K562 (cell line): Measurements from ENCODE around the gene GALT. TPM values are rescaled to one million over a fixed set of nuclear protein-coding genes. Genes with fewer than 3 reads are reported as not detected.
A peak's percentile ranks its signal among the peaks of the same experiment; 100 is the strongest.

ENCODE experiments used
- ATAC-seq: fragments of 200-7000 bp; cut with Tn5 transposase; 3 replicates; pipeline ENCODE4 v1.9.1; 2020; ENCODE audit warnings: moderate library complexity
- BruUV-seq: library from RNA; stranded (reverse); fragments of 400-500 nt; replicated peaks from 2 replicates; lab custom pipeline; 2021; lab: Mats Ljungman, UMichigan
- CTCF ChIA-PET: fragments of 300-600 bp; formaldehyde crosslinking; extraction: SDS; loops from one replicate; lab custom pipeline; 2021; ENCODE audit warnings: low intra/inter-chr PET ratio; lab: Yijun Ruan, JAX
- POLR2A ChIA-PET: fragments of 300-600, 350-650 bp; sonication (Branson Sonifier 250); formaldehyde crosslinking; extraction: SDS; loops from one replicate; lab custom pipeline; 2021; ENCODE audit warnings: antibody characterized with exemption, inconsistent platforms; lab: Yijun Ruan, JAX
- DNase-seq, 4 experiments: peaks; one replicate each; pipeline versions ENCODE4 v3.0.0 to v3.0.0-alpha.2; 2011 to 2018; ENCODE audit warnings: low spot score in 3 of 4, mixed read lengths in 3 of 4; ENCODE audit errors: extremely low read depth in 1 of 4
- FAIRE-seq: peaks from 2 replicates; lab custom pipeline; 2011; peaks lifted over from hg19 to GRCh38; lab: Jason Lieb, UNC
- H2AFZ ChIP-seq: 2 replicates; pipeline ENCODE4 v1.6.0; 2011; ENCODE audit warnings: low read depth, low read length, control low read depth, inconsistent platforms
- H3K27ac ChIP-seq: fragments of 200-600 bp; 3 replicates; pipeline ENCODE4 v1.8.0; 2011; ENCODE audit warnings: low read depth, mild to moderate bottlenecking, control low read depth, inconsistent platforms, low read length, moderate library complexity, mixed read lengths; ENCODE audit errors: extremely low read depth
- H3K27me3 ChIP-seq, 2 experiments: fragments of 300-600 bp in 1 of 2; 2 replicates in 1 of 2; 3 replicates in 1 of 2; pipeline versions ENCODE4 v1.6.0 to v1.8.0; 2011; ENCODE audit warnings: inconsistent platforms in 2 of 2, low read length in 2 of 2, mild to moderate bottlenecking in 1 of 2, mixed read lengths in 1 of 2, moderate library complexity in 1 of 2; ENCODE audit not compliant: control insufficient read depth in 2 of 2, insufficient read depth in 2 of 2
- H3K36me3 ChIP-seq: fragments of 300-600 bp; 3 replicates; pipeline ENCODE4 v1.8.0; 2011; ENCODE audit warnings: mild to moderate bottlenecking, low read length, inconsistent platforms; ENCODE audit not compliant: control insufficient read depth, insufficient read depth
- H3K4me1 ChIP-seq, 2 experiments: fragments of 200-600 bp in 1 of 2; replicated peaks in 1 of 2; 2 replicates in 1 of 2; 3 replicates in 1 of 2; pipeline versions ENCODE4 v1.5.1 to v1.8.0; 2011; ENCODE audit warnings: inconsistent platforms in 2 of 2, low read length in 2 of 2, mild to moderate bottlenecking in 1 of 2, mixed read lengths in 1 of 2, moderate library complexity in 1 of 2; ENCODE audit not compliant: control insufficient read depth in 2 of 2, insufficient read depth in 2 of 2
- H3K4me2 ChIP-seq: 2 replicates; pipeline ENCODE4 v1.6.1; 2011; ENCODE audit warnings: low read length, control low read depth, inconsistent platforms, mixed read lengths; ENCODE audit not compliant: insufficient read depth
- H3K4me3 ChIP-seq: fragments of 200-600 bp; sonication (generic), shearing (Covaris generic); 2 replicates; pipeline ENCODE4 v1.5.1; 2016; ENCODE audit warnings: control low read depth, inconsistent platforms
- H3K79me2 ChIP-seq: fragments of 200-600 bp; 3 replicates; pipeline ENCODE4 v1.8.0; 2011; ENCODE audit warnings: low read length, inconsistent platforms; ENCODE audit not compliant: control insufficient read depth, insufficient read depth
- H3K9ac ChIP-seq, 2 experiments: 2 replicates each; pipeline versions ENCODE4 v1.6.0 to v1.6.1; 2011; ENCODE audit warnings: low read depth in 2 of 2, low read length in 2 of 2, control low read depth in 1 of 2, inconsistent platforms in 1 of 2, mild to moderate bottlenecking in 1 of 2, mixed read lengths in 1 of 2; ENCODE audit not compliant: insufficient read depth in 1 of 2
- H3K9me1 ChIP-seq: one replicate; pipeline ENCODE4 v1.6.0; 2011; ENCODE audit warnings: inconsistent platforms, mild to moderate bottlenecking, low read length, moderate library complexity; ENCODE audit not compliant: control insufficient read depth, insufficient read depth
- H3K9me3 ChIP-seq: replicated peaks from 2 replicates; pipeline ENCODE4 v1.5.1; 2011; ENCODE audit warnings: low read depth, low read length, inconsistent platforms; ENCODE audit not compliant: control insufficient read depth, insufficient read depth
- H4K20me1 ChIP-seq: replicated peaks from 2 replicates; pipeline ENCODE4 v1.6.1; 2011; ENCODE audit warnings: low read length, inconsistent platforms, mixed read lengths; ENCODE audit not compliant: control insufficient read depth, insufficient read depth
- FOXJ2 ChIP-seq: fragments of 200-800 bp; sonication (Bioruptor generic); IDR thresholded peaks from 2 replicates; pipeline ENCODE4 v1.6.1; 2016; ENCODE audit warnings: missing genetic modification characterization, missing compliant biosample characterization
- MED1 ChIP-seq: sonication (generic); formaldehyde crosslinking; IDR thresholded peaks from 2 replicates; pipeline ENCODE4 v1.8.1; 2023; ENCODE audit warnings: missing genetic modification reagents, borderline replicate concordance
- NBN ChIP-seq: fragments of 450-650 bp; IDR thresholded peaks from 2 replicates; pipeline ENCODE4 v1.6.1; 2016; ENCODE audit warnings: low read depth, mild to moderate bottlenecking
- NFIC ChIP-seq: fragments of 450-650 bp; IDR thresholded peaks from 2 replicates; pipeline ENCODE4 v1.6.1; 2017; ENCODE audit warnings: mild to moderate bottlenecking, inconsistent platforms
- WGBS: fragments of 100-300 bp; shearing (Covaris generic); methylation state at CpG from one replicate; pipeline ENCODE4 v1.1.6; 2016; ENCODE audit warnings: low coverage, mixed read lengths; ENCODE audit not compliant: insufficient coverage; ENCODE audit errors: missing lambda C conversion rate; 5-methylcytosine and 5-hydroxymethylcytosine counted together
- in situ Hi-C: fragments of 300-500 bp; cut with MboI; formaldehyde crosslinking; loops from 4 replicates; pipeline ENCODE4 v1.15.0; 2018; ENCODE audit warnings: inconsistent platforms, mixed read lengths
- intact Hi-C: fragments of 100-400 bp; cut with micrococcal nuclease; formaldehyde crosslinking; loops from 2 replicates; pipeline ENCODE4 v1.14.2; 2022
- polyA plus RNA-seq, 8 experiments: library from polyadenylated mRNA; depleted of rRNA in 4 of 8; stranded (reverse) in 5 of 8; unstranded in 3 of 8; fragments of >200 nt; fragmentation: Nextera tagmentation in 2 of 8; fragmentation: Illumina TruSeq in 1 of 8; extraction: Ambion mirVana in 2 of 8; extraction: Trizol in 1 of 8; gene quantifications; 2 replicates each; pipeline versions ENCODE4 v1.2.1 to v1.2.3, GENCODE V29; 2011 to 2014; ENCODE audit warnings: inconsistent platforms in 1 of 8, missing spikeins in 1 of 8
- total RNA-seq, 7 experiments: library from RNA; depleted of rRNA in 6 of 7; stranded (reverse); fragments of >200 nt in 6 of 7; fragmentation: Illumina TruSeq in 2 of 7; extraction: Trizol in 2 of 7; gene quantifications; 2 replicates each; pipeline versions ENCODE4 v1.2.1 to v1.2.3, GENCODE V29; 2011 to 2021; ENCODE audit warnings: low replicate concordance in 1 of 7
- TF ChIP-seq, protein P1 (sequence below): fragments of 450-650 bp; IDR thresholded peaks from 2 replicates; pipeline ENCODE4 v1.6.1; 2016; ENCODE audit warnings: low read depth

Gene GALT
- total and polyA plus RNA-seq, 9 of the 15 experiments (the other 6 are each of a cell fraction or from before 2014, with no cell fraction given) = 7.3 to 29.2 (median 15.6) TPM

DNA sequence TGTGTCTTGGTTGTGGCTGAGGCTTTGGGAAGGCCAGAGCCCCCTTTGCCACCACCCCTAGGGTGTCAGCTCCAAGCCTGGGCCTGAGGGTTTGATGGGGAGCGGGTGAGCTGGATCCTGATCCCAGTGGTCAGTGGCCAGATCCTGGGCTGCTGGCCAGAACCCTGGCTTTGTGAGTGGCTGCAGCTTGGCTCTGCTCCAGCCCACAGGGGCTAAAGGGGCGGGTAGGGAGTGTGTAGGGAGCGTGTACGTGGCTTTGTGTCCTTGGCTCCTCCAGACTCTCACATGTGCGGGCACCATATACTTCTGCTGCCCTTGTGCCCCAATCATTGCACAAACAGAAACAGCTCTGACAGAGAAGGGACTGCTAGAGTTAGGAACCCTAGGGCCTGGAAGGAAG lies 4.3 kb downstream of the GALT start:
- intact Hi-C loops (no loop called here), in situ Hi-C loops (no loop called here)
- no peak for DNase-seq
- Histone ChIP-seq H3K9me1 (peaks cover 7% of the 10 kb centered on the region), H3K9me3 (no peaks in the 10 kb centered on the region), H3K27ac (no peak overlapping the region; the same call in 2 of the 3 replicates), H3K36me3 (peaks cover 27% of the 10 kb centered on the region; the same call in 2 of the 3 replicates), H2AFZ (no peak overlapping the region), H3K9ac (peak overlapping the region; percentile 33 to 68; a peak in 3 of 4 replicates), H3K4me1 (peaks cover 44 to 62% of the 10 kb centered on the region in 2 experiments), H3K4me2 (no peak overlapping the region), H4K20me1 (no peaks in the 10 kb centered on the region), H3K4me3 (no peak overlapping the region), H3K27me3 (no peaks in the 10 kb centered on the region), H3K79me2 (peaks cover 21% of the 10 kb centered on the region)
- FAIRE-seq = no peak
- no peak for TF ChIP-seq NBN
- TF ChIP-seq MED1 (CRISPR knock-in tag) = no peak
- no peak for TF ChIP-seq FOXJ2 (tag)
- TF ChIP-seq NFIC = peak; percentile 56
- TF ChIP-seq, protein P1, sequence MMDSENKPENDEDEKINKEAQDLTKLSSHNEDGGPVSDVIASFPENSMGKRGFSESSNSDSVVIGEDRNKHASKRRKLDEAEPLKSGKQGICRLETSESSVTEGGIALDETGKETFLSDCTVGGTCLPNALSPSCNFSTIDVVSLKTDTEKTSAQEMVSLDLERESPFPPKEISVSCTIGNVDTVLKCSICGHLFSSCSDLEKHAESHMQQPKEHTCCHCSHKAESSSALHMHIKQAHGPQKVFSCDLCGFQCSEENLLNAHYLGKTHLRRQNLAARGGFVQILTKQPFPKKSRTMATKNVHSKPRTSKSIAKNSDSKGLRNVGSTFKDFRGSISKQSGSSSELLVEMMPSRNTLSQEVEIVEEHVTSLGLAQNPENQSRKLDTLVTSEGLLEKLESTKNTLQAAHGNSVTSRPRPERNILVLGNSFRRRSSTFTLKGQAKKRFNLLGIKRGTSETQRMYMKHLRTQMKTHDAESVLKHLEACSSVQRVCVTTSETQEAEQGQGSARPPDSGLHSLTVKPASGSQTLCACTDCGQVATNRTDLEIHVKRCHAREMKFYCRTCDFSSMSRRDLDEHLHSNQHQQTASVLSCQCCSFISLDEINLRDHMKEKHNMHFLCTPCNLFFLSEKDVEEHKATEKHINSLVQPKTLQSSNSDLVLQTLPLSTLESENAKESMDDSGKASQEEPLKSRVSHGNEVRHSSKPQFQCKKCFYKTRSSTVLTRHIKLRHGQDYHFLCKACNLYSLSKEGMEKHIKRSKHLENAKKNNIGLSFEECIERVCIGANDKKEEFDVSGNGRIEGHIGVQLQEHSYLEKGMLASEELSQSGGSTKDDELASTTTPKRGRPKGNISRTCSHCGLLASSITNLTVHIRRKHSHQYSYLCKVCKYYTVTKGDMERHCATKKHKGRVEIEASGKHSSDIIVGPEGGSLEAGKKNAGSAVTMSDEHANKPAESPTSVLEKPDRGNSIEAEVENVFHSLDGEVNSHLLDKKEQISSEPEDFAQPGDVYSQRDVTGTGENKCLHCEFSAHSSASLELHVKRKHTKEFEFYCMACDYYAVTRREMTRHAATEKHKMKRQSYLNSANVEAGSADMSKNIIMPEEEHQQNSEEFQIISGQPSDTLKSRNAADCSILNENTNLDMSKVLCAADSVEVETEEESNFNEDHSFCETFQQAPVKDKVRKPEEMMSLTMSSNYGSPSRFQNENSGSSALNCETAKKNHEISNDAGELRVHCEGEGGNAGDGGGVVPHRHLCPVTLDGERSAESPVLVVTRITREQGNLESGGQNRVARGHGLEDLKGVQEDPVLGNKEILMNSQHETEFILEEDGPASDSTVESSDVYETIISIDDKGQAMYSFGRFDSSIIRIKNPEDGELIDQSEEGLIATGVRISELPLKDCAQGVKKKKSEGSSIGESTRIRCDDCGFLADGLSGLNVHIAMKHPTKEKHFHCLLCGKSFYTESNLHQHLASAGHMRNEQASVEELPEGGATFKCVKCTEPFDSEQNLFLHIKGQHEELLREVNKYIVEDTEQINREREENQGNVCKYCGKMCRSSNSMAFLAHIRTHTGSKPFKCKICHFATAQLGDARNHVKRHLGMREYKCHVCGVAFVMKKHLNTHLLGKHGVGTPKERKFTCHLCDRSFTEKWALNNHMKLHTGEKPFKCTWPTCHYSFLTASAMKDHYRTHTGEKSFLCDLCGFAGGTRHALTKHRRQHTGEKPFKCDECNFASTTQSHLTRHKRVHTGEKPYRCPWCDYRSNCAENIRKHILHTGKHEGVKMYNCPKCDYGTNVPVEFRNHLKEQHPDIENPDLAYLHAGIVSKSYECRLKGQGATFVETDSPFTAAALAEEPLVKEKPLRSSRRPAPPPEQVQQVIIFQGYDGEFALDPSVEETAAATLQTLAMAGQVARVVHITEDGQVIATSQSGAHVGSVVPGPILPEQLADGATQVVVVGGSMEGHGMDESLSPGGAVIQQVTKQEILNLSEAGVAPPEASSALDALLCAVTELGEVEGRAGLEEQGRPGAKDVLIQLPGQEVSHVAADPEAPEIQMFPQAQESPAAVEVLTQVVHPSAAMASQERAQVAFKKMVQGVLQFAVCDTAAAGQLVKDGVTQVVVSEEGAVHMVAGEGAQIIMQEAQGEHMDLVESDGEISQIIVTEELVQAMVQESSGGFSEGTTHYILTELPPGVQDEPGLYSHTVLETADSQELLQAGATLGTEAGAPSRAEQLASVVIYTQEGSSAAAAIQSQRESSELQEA = no peak
- WGBS = 62% methylated on average over 2 of the region's 5 CpGs
- CTCF ChIA-PET = no interaction called here
- ATAC-seq = no peak
- no TSS peak for BruUV-seq
- POLR2A ChIA-PET = interaction anchor here (0.6 to 2.6 kb wide), 6 partner anchors 8 to 394 kb away, joined by 3 to 13 read pairs (median 4); partner anchors contain the start of gene DCTN3
